Fibroblast of mammary gland (primary cell): ENCODE data around the gene PERM1.

Source experiments
- DNase-seq: peaks from one replicate; pipeline ENCODE4 v3.0.0-alpha.2; 2010; ENCODE audit warnings: low read depth
- H3K4me3 ChIP-seq: 2 replicates; pipeline ENCODE4 v1.5.1; 2011; ENCODE audit warnings: low read depth, mild to moderate bottlenecking, low read length, moderate library complexity; ENCODE audit not compliant: control insufficient read depth
- CTCF ChIP-seq: conservative IDR thresholded peaks from 2 replicates; pipeline ENCODE4 v1.5.1; 2011; ENCODE audit warnings: low read depth, low read length, inconsistent platforms; ENCODE audit not compliant: control insufficient read depth, insufficient read depth

Gene PERM1

GRCh38 chr1:932776-933602 is 48.9 kb downstream of the PERM1 start:
- TF ChIP-seq CTCF = no peak
- no peak for DNase-seq
- H3K4me3 ChIP-seq = no peak overlapping the region

- no peak overlapping the region for H3K4me3 ChIP-seq
- no peak for DNase-seq
- no peak for TF ChIP-seq CTCF
These were observed 49.8 kb downstream of the PERM1 start for GRCh38 chr1:932173-932510.

GRCh38 chr1:931380-932172 is 50.3 kb downstream of the PERM1 start:
- TF ChIP-seq CTCF = no peak
- no peak overlapping the region for H3K4me3 ChIP-seq
- DNase-seq = no peak

- no peak for TF ChIP-seq CTCF
- DNase-seq = no peak
- no peak overlapping the region for H3K4me3 ChIP-seq
These were observed 51.2 kb downstream of the PERM1 start for GRCh38 chr1:930633-931138.

- no peak for DNase-seq
- no peak for TF ChIP-seq CTCF
- H3K4me3 ChIP-seq = no peak overlapping the region
These were observed 51.9 kb downstream of the PERM1 start for GRCh38 chr1:929712-930632.
